ENCODE measurements around the gene IL3RA. TPM values are rescaled to one million over a fixed set of nuclear protein-coding genes. Genes with fewer than 3 reads are reported as not detected.
A peak's percentile ranks its signal among the peaks of the same experiment; 100 is the strongest.
"Not testable (repeated sequence)": the region's sequence is repeated elsewhere in the genome, so short reads cannot be mapped to it uniquely, and the experiment has no call there.

Gene IL3RA
- total RNA-seq, 1 donor from 2014 or later, result 0.40 TPM

GRCh38 chrX:1397001-1397400 lies 60.4 kb downstream of the IL3RA start:
- no peak for ATAC-seq

GRCh38 chrX:1397441-1398270 lies 61.1 kb downstream of the IL3RA start:
- no peak for ATAC-seq
- no peak for DNase-seq (ENCODE audit: low spot score)

More at GRCh38 chrX:1397001-1397400, 60.4 kb downstream of the IL3RA start:
- DNase-seq (ENCODE audit: low spot score), result no peak

DNA sequence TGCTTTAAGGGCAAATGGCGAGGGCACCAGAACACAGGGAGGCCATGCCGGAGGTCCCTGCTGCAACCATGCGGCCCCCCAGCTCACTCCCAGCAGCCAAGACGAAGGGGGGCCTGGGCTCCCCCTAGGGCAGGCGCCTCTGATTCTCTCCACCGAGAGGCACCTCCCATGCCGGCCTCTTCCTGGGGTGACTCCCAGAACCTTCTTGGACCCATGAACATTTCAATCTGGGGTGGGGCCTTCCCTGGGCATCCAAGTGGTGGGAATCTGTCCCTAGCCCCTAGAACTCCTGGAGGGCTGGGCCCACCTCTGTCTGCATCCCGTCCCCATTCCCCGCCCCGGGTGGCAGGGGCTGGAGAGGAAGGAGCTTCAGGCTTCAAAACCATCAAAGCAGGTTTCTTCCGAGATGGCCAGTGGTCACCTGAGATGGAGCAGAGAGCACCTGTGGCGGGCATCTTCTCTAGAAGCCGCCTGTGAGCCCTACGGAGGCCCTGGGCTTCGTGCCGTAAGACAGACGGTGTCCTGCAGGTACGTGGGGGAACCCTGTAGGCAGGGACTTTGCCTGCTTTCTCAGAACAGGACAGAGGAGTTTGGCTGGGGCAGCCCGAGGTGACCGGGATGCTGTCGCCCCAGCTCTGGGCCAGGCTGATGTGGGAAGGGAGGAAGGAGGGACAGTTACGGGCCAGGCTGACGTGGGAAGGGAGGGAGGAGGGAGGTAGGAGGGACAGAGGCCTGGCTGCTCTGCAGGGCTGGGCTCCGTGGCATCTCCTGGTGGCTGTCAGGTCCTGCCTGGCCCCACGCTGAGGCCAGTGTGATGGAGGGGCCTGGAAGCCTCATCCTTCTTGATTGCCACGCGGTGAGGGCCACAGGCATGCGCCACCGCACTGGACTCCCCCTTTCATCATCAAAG lies 62.1 kb downstream of the IL3RA start:
- ATAC-seq, result peak; percentile 13

DNA sequence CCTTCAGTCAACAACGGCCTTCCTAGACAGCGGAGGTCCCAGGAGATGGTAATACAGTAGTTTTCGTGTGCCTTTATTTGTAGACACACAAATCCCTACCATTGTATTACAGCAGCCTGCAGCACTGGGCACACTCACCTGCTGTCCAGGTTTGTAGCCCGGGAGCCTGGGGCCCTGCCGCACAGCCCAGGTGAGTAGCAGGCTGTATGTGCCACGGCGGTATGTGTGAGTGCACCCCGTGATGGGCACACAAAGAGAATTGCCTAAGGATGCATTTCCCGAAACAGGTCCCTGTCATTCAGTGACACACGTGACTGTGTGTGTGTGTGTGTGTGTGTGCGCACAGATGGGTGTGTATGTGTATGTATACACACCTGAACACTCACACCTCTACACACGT lies 63.5 kb downstream of the IL3RA start:
- ATAC-seq, result no peak
- DNase-seq (ENCODE audit: low spot score), result no peak

More for the DNA sequence above, 62.1 kb downstream of the IL3RA start:
- DNase-seq (ENCODE audit: low spot score), result no peak

GRCh38 chrX:1400742-1401471 lies 64.3 kb downstream of the IL3RA start:
- DNase-seq (ENCODE audit: low spot score), result no peak
- peak; percentile 47 for ATAC-seq

- ATAC-seq (peak; percentile 10), DNase-seq (ENCODE audit: low spot score) (no peak)
Observed at GRCh38 chrX:1401611-1402430, 65.2 kb downstream of the IL3RA start.

DNA sequence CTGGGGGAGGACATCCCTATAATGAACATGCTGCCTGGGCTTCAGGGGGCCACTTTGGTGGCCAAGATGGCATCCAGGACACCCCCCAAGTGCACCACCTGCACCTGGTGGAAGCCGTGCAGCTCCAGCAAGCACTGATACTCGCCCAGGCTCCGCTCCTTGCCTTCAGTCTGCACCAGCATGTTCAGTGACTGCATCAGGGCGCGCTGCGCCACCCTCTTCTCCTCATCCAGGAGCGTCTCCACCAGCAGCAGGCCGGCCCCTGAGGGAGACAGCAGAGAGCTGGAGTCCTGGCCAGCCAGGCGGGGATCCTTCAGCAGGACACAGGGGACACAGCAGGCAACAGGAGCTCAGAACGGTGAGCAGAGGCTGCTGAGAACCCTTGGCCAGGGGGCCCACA lies 66.6 kb downstream of the IL3RA start:
- no peak for DNase-seq (ENCODE audit: low spot score)
- ATAC-seq, result no peak

DNA sequence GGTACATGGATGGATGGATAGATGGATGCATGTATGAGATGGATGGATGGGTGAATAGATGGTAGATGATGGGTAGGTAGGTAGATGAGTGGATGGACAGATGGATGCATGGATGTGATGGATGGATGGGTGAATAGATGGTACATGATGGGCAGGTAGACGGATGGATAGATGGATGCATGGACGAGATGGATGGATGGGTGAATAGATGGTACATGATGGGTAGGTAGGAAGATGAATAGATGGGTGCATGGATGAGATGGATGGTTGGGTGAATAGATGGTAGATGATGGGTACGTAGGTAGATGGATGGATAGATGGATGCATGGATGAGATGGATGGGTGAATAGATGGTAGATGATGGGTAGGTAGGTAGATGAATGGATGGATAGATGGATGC lies 67.3 kb downstream of the IL3RA start:
- DNase-seq (ENCODE audit: low spot score); ATAC-seq: not testable (repeated sequence)

DNA sequence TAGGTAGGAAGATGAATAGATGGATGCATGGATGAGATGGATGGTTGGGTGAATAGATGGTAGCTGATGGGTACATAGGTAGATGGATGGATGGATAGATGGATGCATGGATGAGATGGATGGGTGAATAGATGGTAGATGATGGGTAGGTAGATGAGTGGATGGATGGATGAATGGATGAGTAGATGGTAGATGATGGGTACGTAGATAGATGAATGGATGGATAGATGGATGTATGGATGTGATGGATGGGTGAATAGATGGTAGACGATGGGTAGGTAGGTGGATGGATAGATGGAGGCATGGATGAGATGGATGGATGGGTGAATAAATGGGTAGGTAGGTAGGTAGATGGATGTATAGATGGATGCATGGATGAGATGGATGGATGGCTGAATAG lies 69.2 kb downstream of the IL3RA start:
- not testable (repeated sequence) for ATAC-seq; DNase-seq (ENCODE audit: low spot score)

- DNase-seq (ENCODE audit: low spot score) (no peak), ATAC-seq (no peak)
Observed at GRCh38 chrX:1407035-1407434, 70.5 kb downstream of the IL3RA start.

DNA sequence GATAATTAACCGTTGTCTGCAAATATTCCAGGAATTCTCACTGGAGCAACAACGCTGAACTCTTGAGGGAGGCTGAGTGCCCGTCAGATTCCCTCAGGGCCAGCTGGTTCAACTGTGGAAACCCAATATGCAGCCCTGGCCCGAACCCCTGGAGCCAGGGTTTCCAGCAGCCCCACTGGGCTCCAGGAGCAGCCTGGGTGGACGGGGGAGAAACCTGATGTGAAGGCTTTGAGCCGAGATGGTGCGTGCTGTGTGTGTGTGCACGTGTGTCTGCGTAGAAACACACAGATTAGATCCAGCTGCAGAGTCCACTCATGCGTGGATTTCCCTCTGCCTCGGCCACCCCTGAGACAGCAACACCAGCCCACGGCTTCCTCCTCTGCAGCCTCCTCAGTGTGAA lies 74.7 kb downstream of the IL3RA start:
- ATAC-seq, result no peak

GRCh38 chrX:1412551-1413161 lies 76.1 kb downstream of the IL3RA start:
- DNase-seq (ENCODE audit: low spot score) (no peak), ATAC-seq (no peak)

More for the DNA sequence above, 74.7 kb downstream of the IL3RA start:
- no peak for DNase-seq (ENCODE audit: low spot score)

DNA sequence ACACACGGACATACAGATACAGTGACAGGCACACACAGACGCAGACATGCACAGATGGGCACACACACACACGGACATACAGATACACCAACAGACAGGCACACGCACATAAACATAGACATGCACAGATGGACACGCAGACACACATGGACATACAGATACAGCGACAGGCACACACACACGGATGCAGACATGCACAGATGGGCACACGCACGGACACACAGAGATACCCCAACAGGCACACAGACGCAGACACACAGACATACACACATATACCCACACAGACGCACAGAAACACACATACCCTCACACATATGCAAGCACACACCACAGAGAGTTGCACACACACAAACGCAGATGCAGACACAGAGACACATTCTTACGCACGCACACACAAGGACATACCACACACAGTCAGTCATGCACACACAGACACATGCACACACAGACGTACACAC lies 79.8 kb downstream of the IL3RA start:
- DNase-seq (ENCODE audit: low spot score) (no peak), ATAC-seq (no peak)

DNA sequence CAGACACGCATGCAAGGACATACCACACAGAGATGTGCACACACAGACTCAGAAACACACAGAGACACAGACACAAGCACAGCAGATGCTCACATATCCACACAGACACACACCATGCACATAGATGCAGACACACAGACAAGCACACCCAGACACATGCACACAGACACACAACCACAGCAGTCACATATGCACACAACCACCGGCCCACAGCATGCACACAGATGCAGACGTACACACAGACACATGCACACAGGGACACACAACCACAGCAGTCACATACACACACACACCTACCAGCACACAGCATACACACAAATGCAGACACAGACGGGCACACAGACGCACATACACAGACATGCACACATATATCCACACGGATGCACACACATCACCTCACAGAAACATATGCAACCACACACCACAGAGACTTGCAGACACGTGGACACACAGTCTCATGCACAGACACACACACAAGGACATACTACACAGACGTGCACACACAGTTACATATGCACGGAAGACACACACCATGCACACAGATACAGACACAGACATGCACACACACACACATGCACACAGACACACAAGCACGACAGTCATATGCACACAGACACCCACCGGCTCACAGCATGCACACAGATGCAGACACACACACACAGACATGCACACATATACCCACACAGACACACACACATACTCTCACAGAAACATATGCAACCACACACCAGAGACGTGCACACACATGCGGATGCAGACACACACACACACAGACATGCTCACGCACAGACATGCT lies 80.6 kb downstream of the IL3RA start:
- ATAC-seq (no peak), DNase-seq (ENCODE audit: low spot score) (no peak)

- no peak for DNase-seq (ENCODE audit: low spot score)
- no peak for ATAC-seq
Observed at GRCh38 chrX:1417921-1418771, 81.6 kb downstream of the IL3RA start.

DNA sequence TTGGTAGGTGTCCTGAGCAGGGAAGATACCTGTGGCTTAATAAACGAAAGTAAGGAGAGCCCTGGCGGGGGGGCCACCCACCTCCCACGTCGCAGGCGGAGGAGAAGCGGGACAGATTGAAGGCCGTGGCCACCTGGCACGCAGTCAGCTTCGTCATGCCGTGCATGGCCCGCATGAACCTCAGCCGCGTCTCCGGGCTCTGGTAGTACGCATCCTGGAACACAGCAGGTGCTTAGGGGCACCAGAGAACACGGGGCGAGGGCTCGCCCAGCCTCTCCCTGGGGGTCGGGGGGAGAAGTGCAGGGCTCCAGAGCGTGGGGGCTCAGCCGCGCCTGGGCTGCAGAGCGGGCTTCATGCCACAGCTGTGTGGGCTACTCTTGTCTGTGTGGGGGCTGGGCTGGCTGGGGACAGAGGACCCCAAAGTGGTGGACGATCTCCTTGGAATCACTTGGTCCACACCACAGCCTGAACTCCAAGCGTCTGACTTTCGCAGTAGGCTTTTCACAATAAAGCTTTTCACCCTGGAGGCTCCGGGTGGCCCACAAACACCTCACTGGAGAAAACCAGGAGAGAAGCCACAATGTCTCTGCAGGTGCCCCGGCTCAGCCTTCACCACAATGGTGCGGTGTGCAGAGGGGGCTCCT lies 82.4 kb downstream of the IL3RA start:
- DNase-seq (ENCODE audit: low spot score), result no peak
- peak; percentile 9 for ATAC-seq
